ENCODE data around the gene FAM81B.

Gene FAM81B

DNA sequence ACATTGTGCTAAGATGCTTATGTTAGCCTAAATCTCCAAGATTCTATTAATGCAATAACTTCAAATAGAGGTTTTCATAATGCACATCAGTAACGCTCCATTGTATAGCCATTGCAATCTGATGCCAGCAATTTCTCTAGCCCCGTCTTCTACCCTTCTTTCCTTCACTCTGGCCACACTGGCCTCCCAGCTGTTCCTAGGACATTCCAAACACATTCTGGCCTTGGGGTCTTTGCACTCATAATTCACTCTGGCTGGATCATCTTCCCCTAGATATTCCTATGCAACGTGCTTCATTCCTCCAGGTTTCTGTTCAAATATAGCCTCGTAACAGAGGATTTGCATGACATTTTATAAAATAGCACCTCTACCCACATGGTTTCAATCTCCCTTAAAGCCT is 23.3 kb downstream of the FAM81B start:
- no peaks in the 10 kb centered on the region for H3K27me3 ChIP-seq (ENCODE audit: insufficient read depth, low read length)
- H2AFZ ChIP-seq (ENCODE audit: low read depth, low read length) = no peak overlapping the region
- no peaks in the 10 kb centered on the region for H3K9me3 ChIP-seq (ENCODE audit: low read length)
- H3K36me3 ChIP-seq (ENCODE audit: insufficient read depth, low read length) = no peaks in the 10 kb centered on the region
- H3K4me3 ChIP-seq (ENCODE audit: low read length) = no peak overlapping the region
- no peaks in the 10 kb centered on the region for H3K4me1 ChIP-seq (ENCODE audit: insufficient read depth, low read length)

GRCh38 chr5:95417971-95418370 is 26.8 kb downstream of the FAM81B start:
- no peak overlapping the region for H2AFZ ChIP-seq (ENCODE audit: low read depth, low read length)
- H3K27me3 ChIP-seq (ENCODE audit: insufficient read depth, low read length) = no peaks in the 10 kb centered on the region
- H3K4me1 ChIP-seq (ENCODE audit: insufficient read depth, low read length) = no peaks in the 10 kb centered on the region
- H3K4me3 ChIP-seq (ENCODE audit: low read length) = no peak overlapping the region
- no peaks in the 10 kb centered on the region for H3K36me3 ChIP-seq (ENCODE audit: insufficient read depth, low read length)
- no peaks in the 10 kb centered on the region for H3K9me3 ChIP-seq (ENCODE audit: low read length)

DNA sequence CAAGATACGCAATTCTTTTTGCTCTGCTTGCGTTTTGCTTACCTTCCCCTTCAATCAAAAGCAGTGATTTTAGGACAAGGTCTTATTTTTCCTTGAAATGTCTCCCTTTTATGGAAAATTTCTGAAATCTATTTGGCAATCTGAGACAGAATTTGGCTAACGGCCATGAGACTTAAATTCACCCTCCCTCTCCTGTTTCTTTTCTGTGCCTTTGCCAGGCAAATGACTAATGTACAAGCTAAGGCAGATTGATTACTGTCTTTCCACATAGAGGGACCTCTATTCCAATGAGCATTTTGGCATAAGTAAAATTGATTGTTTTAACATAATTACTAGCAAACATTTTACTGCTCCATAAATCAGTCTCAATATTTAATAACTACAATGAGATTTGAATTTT is 31.7 kb downstream of the FAM81B start:
- Histone ChIP-seq H3K4me1 (ENCODE audit: insufficient read depth, low read length) (peaks cover 4% of the 10 kb centered on the region), H2AFZ (ENCODE audit: low read depth, low read length) (no peak overlapping the region), H3K36me3 (ENCODE audit: insufficient read depth, low read length) (no peaks in the 10 kb centered on the region), H3K9me3 (ENCODE audit: low read length) (peaks cover 2% of the 10 kb centered on the region), H3K4me3 (ENCODE audit: low read length) (no peak overlapping the region), H3K27me3 (ENCODE audit: insufficient read depth, low read length) (no peaks in the 10 kb centered on the region)

GRCh38 chr5:95424016-95424415 is 32.9 kb downstream of the FAM81B start:
- H3K36me3 ChIP-seq (ENCODE audit: insufficient read depth, low read length) = no peaks in the 10 kb centered on the region

GRCh38 chr5:95424526-95424925 is 33.4 kb downstream of the FAM81B start:
- Histone ChIP-seq H3K4me3 (ENCODE audit: low read length) (no peak overlapping the region), H3K9me3 (ENCODE audit: low read length) (peaks cover 2% of the 10 kb centered on the region), H3K4me1 (ENCODE audit: insufficient read depth, low read length) (peaks cover 4% of the 10 kb centered on the region), H3K27me3 (ENCODE audit: insufficient read depth, low read length) (no peaks in the 10 kb centered on the region), H3K36me3 (ENCODE audit: insufficient read depth, low read length) (no peaks in the 10 kb centered on the region), H2AFZ (ENCODE audit: low read depth, low read length) (no peak overlapping the region)

More at GRCh38 chr5:95424016-95424415, 32.9 kb downstream of the FAM81B start:
- no peaks in the 10 kb centered on the region for H3K27me3 ChIP-seq (ENCODE audit: insufficient read depth, low read length)
- peaks cover 4% of the 10 kb centered on the region for H3K4me1 ChIP-seq (ENCODE audit: insufficient read depth, low read length)
- H2AFZ ChIP-seq (ENCODE audit: low read depth, low read length) = no peak overlapping the region
- H3K9me3 ChIP-seq (ENCODE audit: low read length) = peaks cover 2% of the 10 kb centered on the region
- H3K4me3 ChIP-seq (ENCODE audit: low read length) = no peak overlapping the region

DNA sequence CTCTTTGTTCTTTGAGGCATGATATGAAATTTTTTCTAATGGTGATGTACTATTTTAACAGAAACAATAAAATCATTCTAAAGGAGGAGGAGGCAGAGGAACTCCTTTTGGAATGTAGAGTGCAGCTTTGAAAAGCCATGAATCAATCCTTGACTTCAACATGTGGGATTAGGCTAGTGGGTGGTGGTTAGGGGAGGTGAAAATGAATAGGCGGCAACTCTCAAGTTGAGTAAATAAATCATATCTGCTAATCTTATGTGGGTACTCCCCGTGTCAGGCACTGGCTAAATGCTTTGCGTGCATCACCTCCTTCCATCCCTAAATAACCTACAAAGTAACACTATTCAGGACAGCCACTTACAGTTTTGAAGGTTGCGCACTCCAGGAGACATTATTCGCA is 35.1 kb downstream of the FAM81B start:
- Histone ChIP-seq H2AFZ (ENCODE audit: low read depth, low read length) (no peak overlapping the region), H3K27me3 (ENCODE audit: insufficient read depth, low read length) (no peaks in the 10 kb centered on the region), H3K4me1 (ENCODE audit: insufficient read depth, low read length) (peaks cover 4% of the 10 kb centered on the region), H3K4me3 (ENCODE audit: low read length) (no peak overlapping the region), H3K9me3 (ENCODE audit: low read length) (peaks cover 2% of the 10 kb centered on the region), H3K36me3 (ENCODE audit: insufficient read depth, low read length) (no peaks in the 10 kb centered on the region)

DNA sequence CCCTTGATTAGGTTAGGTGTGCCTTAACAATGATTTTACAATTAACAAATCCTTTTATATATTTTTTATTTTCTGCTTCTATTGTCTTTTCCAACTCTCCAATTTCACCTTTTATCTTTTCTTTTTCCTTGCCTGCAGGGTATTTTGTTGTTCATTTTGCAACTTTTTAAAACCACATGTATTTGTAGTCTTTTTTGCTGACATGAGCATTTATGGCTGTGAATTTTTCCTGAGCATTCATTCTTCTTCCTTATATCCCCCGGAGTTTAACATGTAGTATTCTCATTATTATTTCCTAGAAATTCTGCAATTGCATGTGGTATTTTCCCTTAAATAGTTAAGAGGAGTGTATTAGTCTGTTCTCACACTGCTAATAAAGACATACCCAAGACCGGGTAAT is 41.6 kb downstream of the FAM81B start:
- Histone ChIP-seq H2AFZ (ENCODE audit: low read depth, low read length) (no peak overlapping the region), H3K27me3 (ENCODE audit: insufficient read depth, low read length) (no peaks in the 10 kb centered on the region), H3K9me3 (ENCODE audit: low read length) (no peaks in the 10 kb centered on the region), H3K36me3 (ENCODE audit: insufficient read depth, low read length) (no peaks in the 10 kb centered on the region), H3K4me3 (ENCODE audit: low read length) (no peak overlapping the region), H3K4me1 (ENCODE audit: insufficient read depth, low read length) (peaks cover 6% of the 10 kb centered on the region)

DNA sequence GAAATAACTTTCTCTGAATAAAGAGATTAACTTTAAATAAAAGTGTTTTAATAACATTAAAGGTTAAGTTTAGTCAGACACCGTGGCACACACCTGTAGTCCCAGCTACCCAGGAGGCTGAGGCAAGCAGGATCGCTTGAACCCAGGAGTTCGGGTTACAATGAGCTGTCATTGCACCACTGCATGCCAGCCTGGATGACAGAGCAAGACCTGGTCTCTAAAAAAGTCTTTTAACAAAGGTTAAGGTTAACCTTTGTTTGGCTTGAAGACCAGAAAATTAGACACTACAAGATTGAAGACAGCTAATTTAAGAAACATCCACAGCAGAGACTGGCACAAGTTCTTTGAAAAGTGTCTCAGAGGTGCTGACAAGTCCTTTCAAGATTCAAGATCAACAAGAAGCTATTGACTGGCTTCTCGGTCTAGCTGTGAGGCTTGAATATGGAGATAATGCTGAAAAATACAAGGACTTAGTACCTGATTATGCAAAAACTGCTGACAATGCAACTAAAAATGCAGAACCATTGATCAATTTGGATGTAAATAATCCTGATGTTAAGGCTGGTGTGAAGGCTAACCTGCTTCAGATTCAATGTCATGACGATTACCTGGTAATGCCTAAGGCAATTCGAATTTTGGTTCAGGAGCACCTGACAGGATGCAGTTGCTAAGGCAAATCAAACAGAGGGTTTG is 48.8 kb downstream of the FAM81B start:
- no peaks in the 10 kb centered on the region for H3K27me3 ChIP-seq (ENCODE audit: insufficient read depth, low read length)
- H3K36me3 ChIP-seq (ENCODE audit: insufficient read depth, low read length) = no peaks in the 10 kb centered on the region
- peaks cover 4% of the 10 kb centered on the region for H3K4me1 ChIP-seq (ENCODE audit: insufficient read depth, low read length)
- no peaks in the 10 kb centered on the region for H3K9me3 ChIP-seq (ENCODE audit: low read length)
- no peak overlapping the region for H3K4me3 ChIP-seq (ENCODE audit: low read length)
- H2AFZ ChIP-seq (ENCODE audit: low read depth, low read length) = no peak overlapping the region

GRCh38 chr5:95440825-95441224 is 49.7 kb downstream of the FAM81B start:
- Histone ChIP-seq H2AFZ (ENCODE audit: low read depth, low read length) (no peak overlapping the region), H3K4me3 (ENCODE audit: low read length) (no peak overlapping the region), H3K27me3 (ENCODE audit: insufficient read depth, low read length) (no peaks in the 10 kb centered on the region), H3K4me1 (ENCODE audit: insufficient read depth, low read length) (no peaks in the 10 kb centered on the region), H3K36me3 (ENCODE audit: insufficient read depth, low read length) (no peaks in the 10 kb centered on the region), H3K9me3 (ENCODE audit: low read length) (no peaks in the 10 kb centered on the region)

GRCh38 chr5:95441636-95442035 is 50.5 kb downstream of the FAM81B start:
- H3K4me3 ChIP-seq (ENCODE audit: low read length) = no peak overlapping the region
- no peaks in the 10 kb centered on the region for H3K4me1 ChIP-seq (ENCODE audit: insufficient read depth, low read length)
- no peaks in the 10 kb centered on the region for H3K36me3 ChIP-seq (ENCODE audit: insufficient read depth, low read length)
- no peaks in the 10 kb centered on the region for H3K9me3 ChIP-seq (ENCODE audit: low read length)
- H2AFZ ChIP-seq (ENCODE audit: low read depth, low read length) = no peak overlapping the region
- H3K27me3 ChIP-seq (ENCODE audit: insufficient read depth, low read length) = no peaks in the 10 kb centered on the region

DNA sequence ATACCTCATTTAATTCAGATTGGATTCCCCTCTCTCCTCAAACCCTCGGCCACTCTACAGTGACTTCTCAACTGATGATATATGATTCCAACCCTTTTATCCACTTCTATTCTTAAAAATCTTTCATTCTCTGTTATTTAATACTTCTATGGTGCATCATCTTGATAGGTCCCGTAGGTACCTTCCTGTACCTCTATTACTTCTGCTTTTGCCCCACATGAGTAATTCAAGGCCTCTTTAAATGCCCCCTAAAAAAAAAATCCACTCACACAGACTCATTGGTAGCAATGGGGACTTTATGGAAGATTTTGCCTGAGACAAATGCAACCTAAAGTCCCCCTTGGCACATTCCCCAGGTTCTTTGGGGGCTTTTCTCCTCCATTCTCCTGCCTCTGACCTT is 54.3 kb downstream of the FAM81B start:
- Histone ChIP-seq H3K4me1 (ENCODE audit: insufficient read depth, low read length) (peaks cover 13% of the 10 kb centered on the region), H3K36me3 (ENCODE audit: insufficient read depth, low read length) (no peaks in the 10 kb centered on the region), H3K9me3 (ENCODE audit: low read length) (no peaks in the 10 kb centered on the region), H3K4me3 (ENCODE audit: low read length) (no peak overlapping the region), H2AFZ (ENCODE audit: low read depth, low read length) (no peak overlapping the region), H3K27me3 (ENCODE audit: insufficient read depth, low read length) (no peaks in the 10 kb centered on the region)

- Histone ChIP-seq H3K27me3 (ENCODE audit: insufficient read depth, low read length) (no peaks in the 10 kb centered on the region), H3K9me3 (ENCODE audit: low read length) (no peaks in the 10 kb centered on the region), H3K4me1 (ENCODE audit: insufficient read depth, low read length) (peaks cover 13% of the 10 kb centered on the region), H2AFZ (ENCODE audit: low read depth, low read length) (no peak overlapping the region), H3K36me3 (ENCODE audit: insufficient read depth, low read length) (no peaks in the 10 kb centered on the region), H3K4me3 (ENCODE audit: low read length) (no peak overlapping the region)
These were observed 54.8 kb downstream of the FAM81B start for GRCh38 chr5:95445995-95446394.

GRCh38 chr5:95446560-95447221 is 55.5 kb downstream of the FAM81B start:
- Histone ChIP-seq H3K9me3 (ENCODE audit: low read length) (no peaks in the 10 kb centered on the region), H3K27me3 (ENCODE audit: insufficient read depth, low read length) (no peaks in the 10 kb centered on the region), H3K4me3 (ENCODE audit: low read length) (no peak overlapping the region), H3K4me1 (ENCODE audit: insufficient read depth, low read length) (peaks cover 13% of the 10 kb centered on the region), H3K36me3 (ENCODE audit: insufficient read depth, low read length) (no peaks in the 10 kb centered on the region), H2AFZ (ENCODE audit: low read depth, low read length) (no peak overlapping the region)

DNA sequence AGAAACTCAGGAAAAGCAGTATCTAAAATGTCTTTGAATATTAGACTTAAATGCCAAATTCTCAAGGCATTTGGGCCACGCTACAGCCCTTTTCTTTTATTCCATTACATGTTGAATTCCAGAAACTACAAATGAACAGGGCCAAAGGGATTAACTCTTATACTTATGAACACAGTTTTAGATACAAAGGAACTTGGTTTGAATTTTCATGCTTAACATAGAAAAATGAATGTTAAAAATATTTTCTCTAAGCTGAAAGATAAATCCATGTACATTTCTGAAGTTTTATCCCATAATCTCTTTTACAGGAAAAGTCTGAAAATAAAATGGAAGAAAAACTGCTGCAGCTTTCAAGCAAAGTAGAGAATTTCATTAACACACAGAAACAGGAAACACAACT is 56.8 kb downstream of the FAM81B start:
- Histone ChIP-seq H3K9me3 (ENCODE audit: low read length) (no peaks in the 10 kb centered on the region), H3K36me3 (ENCODE audit: insufficient read depth, low read length) (no peaks in the 10 kb centered on the region), H3K27me3 (ENCODE audit: insufficient read depth, low read length) (no peaks in the 10 kb centered on the region), H3K4me3 (ENCODE audit: low read length) (no peak overlapping the region), H3K4me1 (ENCODE audit: insufficient read depth, low read length) (peaks cover 13% of the 10 kb centered on the region), H2AFZ (ENCODE audit: low read depth, low read length) (no peak overlapping the region)

Measured in neuron (in vitro differentiated cells).